DND-41 (cell line): ENCODE data around the gene TTC28.

Experiments
- ATAC-seq: fragments of 200-7000 bp; cut with Tn5 transposase; 3 replicates; pipeline ENCODE4 v1.9.1; 2021; ENCODE audit warnings: low read depth; ENCODE audit not compliant: insufficient read depth
- DNase-seq: peaks from one replicate; pipeline ENCODE4 v3.0.0-alpha.2; 2020
- H2AFZ ChIP-seq: 2 replicates; pipeline ENCODE4 v1.6.0; 2012; ENCODE audit warnings: low read depth, low read length
- H3K27ac ChIP-seq: 2 replicates; pipeline ENCODE4 v1.5.1; 2012; ENCODE audit warnings: low read length, inconsistent platforms
- H3K27me3 ChIP-seq: fragments of 200-600 bp; sonication (generic); 2 replicates; pipeline ENCODE4 v1.6.0; 2012; ENCODE audit warnings: low read length, mild to moderate bottlenecking, inconsistent platforms; ENCODE audit not compliant: insufficient read depth, poor library complexity
- H3K36me3 ChIP-seq: 2 replicates; pipeline ENCODE4 v1.5.1; 2012; ENCODE audit warnings: low read length, inconsistent platforms; ENCODE audit not compliant: insufficient read depth
- H3K4me1 ChIP-seq: 2 replicates; pipeline ENCODE4 v1.5.1; 2012; ENCODE audit warnings: mild to moderate bottlenecking, low read length; ENCODE audit not compliant: insufficient read depth
- H3K4me2 ChIP-seq: 2 replicates; pipeline ENCODE4 v1.6.0; 2012; ENCODE audit warnings: mild to moderate bottlenecking, moderate library complexity, low read length, inconsistent platforms; ENCODE audit not compliant: insufficient read depth
- H3K4me3 ChIP-seq, 2 experiments: fragments of 200-600 bp in 1 of 2; shearing (Covaris generic) in 1 of 2; 2 replicates each; pipeline ENCODE4 v1.5.1; 2012 to 2016; ENCODE audit warnings: inconsistent platforms in 2 of 2, low read length in 2 of 2, mild to moderate bottlenecking in 2 of 2, low read depth in 1 of 2, moderate library complexity in 1 of 2
- H3K79me2 ChIP-seq: 2 replicates; pipeline ENCODE4 v1.6.0; 2012; ENCODE audit warnings: low read length, inconsistent platforms; ENCODE audit not compliant: insufficient read depth
- H3K9ac ChIP-seq: 2 replicates; pipeline ENCODE4 v1.6.0; 2012; ENCODE audit warnings: low read depth, mild to moderate bottlenecking, inconsistent platforms, low read length, moderate library complexity
- H3K9me3 ChIP-seq: 2 replicates; pipeline ENCODE4 v1.5.1; 2012; ENCODE audit warnings: low read length, moderate library complexity, mild to moderate bottlenecking, inconsistent platforms; ENCODE audit not compliant: insufficient read depth, severe bottlenecking
- H4K20me1 ChIP-seq: 2 replicates; pipeline ENCODE4 v1.6.0; 2012; ENCODE audit warnings: low read length; ENCODE audit not compliant: insufficient read depth
- CTCF ChIP-seq: IDR thresholded peaks from 2 replicates; pipeline ENCODE4 v1.5.1; 2012; ENCODE audit warnings: borderline replicate concordance, low read length, moderate library complexity, mild to moderate bottlenecking; ENCODE audit not compliant: poor library complexity, severe bottlenecking; ENCODE audit errors: extremely low read depth
- EZH2 ChIP-seq: IDR thresholded peaks from 3 replicates; pipeline ENCODE4 v1.6.1; 2012; ENCODE audit warnings: borderline replicate concordance, low read depth, mild to moderate bottlenecking, moderate library complexity, low read length, inconsistent platforms; ENCODE audit not compliant: severe bottlenecking

The TTC28 gene

GRCh38 chr22:28146401-28147314, 533.0 kb downstream of the TTC28 start:
- TF ChIP-seq CTCF (no peak), EZH2 (no peak)
- DNase-seq: no peak

GRCh38 chr22:28143961-28144745, 535.5 kb downstream of the TTC28 start:
- no peaks in the 10 kb centered on the region for H3K9me3 ChIP-seq
- H3K27me3 ChIP-seq: no peaks in the 10 kb centered on the region
- ATAC-seq (no peak), DNase-seq (no peak)
- H3K9ac ChIP-seq: no peak overlapping the region
- TF ChIP-seq EZH2 (no peak), CTCF (no peak)
- no peak overlapping the region for H3K4me3 ChIP-seq
- no peaks in the 10 kb centered on the region for H3K79me2 ChIP-seq
- H3K4me2 ChIP-seq: no peak overlapping the region
- no peak overlapping the region for H3K27ac ChIP-seq
- peaks cover 5% of the 10 kb centered on the region; the same call in 1 of the 2 replicates for H3K4me1 ChIP-seq
- peaks cover 10% of the 10 kb centered on the region; the same call in 1 of the 2 replicates for H4K20me1 ChIP-seq
- H2AFZ ChIP-seq: no peak overlapping the region
- H3K36me3 ChIP-seq: peaks cover 6% of the 10 kb centered on the region

More at GRCh38 chr22:28146401-28147314, 533.0 kb downstream of the TTC28 start:
- Histone ChIP-seq H4K20me1 (peaks cover 10% of the 10 kb centered on the region; the same call in 1 of the 2 replicates), H2AFZ (no peak overlapping the region), H3K9me3 (no peaks in the 10 kb centered on the region), H3K79me2 (peaks cover 2% of the 10 kb centered on the region; the same call in 1 of the 2 replicates), H3K4me2 (no peak overlapping the region), H3K27me3 (no peaks in the 10 kb centered on the region), H3K4me3 (no peak overlapping the region), H3K27ac (no peak overlapping the region), H3K4me1 (peaks cover 5% of the 10 kb centered on the region; the same call in 1 of the 2 replicates), H3K36me3 (peaks cover 13% of the 10 kb centered on the region), H3K9ac (no peak overlapping the region)
- ATAC-seq: no peak

GRCh38 chr22:28143241-28143865, 536.3 kb downstream of the TTC28 start:
- no peak overlapping the region for H3K27ac ChIP-seq
- ATAC-seq: no peak
- peaks cover 2% of the 10 kb centered on the region; the same call in 1 of the 2 replicates for H3K36me3 ChIP-seq
- H3K27me3 ChIP-seq: no peaks in the 10 kb centered on the region
- H3K4me2 ChIP-seq: no peak overlapping the region
- peaks cover 10% of the 10 kb centered on the region; the same call in 1 of the 2 replicates for H4K20me1 ChIP-seq
- H3K9ac ChIP-seq: no peak overlapping the region
- no peak overlapping the region for H3K4me3 ChIP-seq
- no peak for DNase-seq
- H3K9me3 ChIP-seq: no peaks in the 10 kb centered on the region
- H2AFZ ChIP-seq: no peak overlapping the region
- peaks cover 5% of the 10 kb centered on the region; the same call in 1 of the 2 replicates for H3K4me1 ChIP-seq
- TF ChIP-seq CTCF: no peak
- no peak for TF ChIP-seq EZH2
- no peaks in the 10 kb centered on the region for H3K79me2 ChIP-seq
